CD4-positive, alpha-beta memory T cell (primary cell): ENCODE data around the gene EVX1. TPM values are rescaled to one million over a fixed set of nuclear protein-coding genes. Genes with fewer than 3 reads are reported as not detected.

Experiments used
- CTCF ChIA-PET: fragments of 350-600 bp; sonication (Branson Sonifier 250); formaldehyde crosslinking; loops from one replicate; lab custom pipeline; 2021; ENCODE audit warnings: inconsistent platforms; ENCODE audit not compliant: partially characterized antibody; lab: Charles Lee
- POLR2A ChIA-PET: fragments of 350-600 bp; sonication (Branson Sonifier 250); formaldehyde crosslinking; loops from one replicate; lab custom pipeline; 2021; ENCODE audit not compliant: partially characterized antibody; lab: Charles Lee
- DNase-seq, 5 donors: peaks; one replicate each; pipeline versions ENCODE4 v3.0.0 to v3.0.0-alpha.2; 2020 to 2022; ENCODE audit warnings: mixed read lengths in 1 of 5
- H3K27ac ChIP-seq: one replicate; pipeline ENCODE4 v1.7.0; 2013; ENCODE audit warnings: low read depth, low read length
- H3K27me3 ChIP-seq: 2 replicates; pipeline ENCODE4 v1.7.0; 2013; ENCODE audit warnings: mild to moderate bottlenecking, low read length, moderate library complexity; ENCODE audit not compliant: insufficient read depth
- H3K36me3 ChIP-seq: 2 replicates; pipeline ENCODE4 v1.7.0; 2013; ENCODE audit warnings: mild to moderate bottlenecking, low read length, moderate library complexity; ENCODE audit not compliant: insufficient read depth
- H3K4me1 ChIP-seq: 2 replicates; pipeline ENCODE4 v1.7.0; 2013; ENCODE audit warnings: mild to moderate bottlenecking, low read length, moderate library complexity; ENCODE audit not compliant: insufficient read depth
- H3K4me3 ChIP-seq, 2 donors: one replicate each; pipeline ENCODE4 v1.7.0; 2013; ENCODE audit warnings: low read length in 2 of 2, mild to moderate bottlenecking in 1 of 2
- H3K9me3 ChIP-seq, 2 donors: one replicate each; pipeline ENCODE4 v1.7.0; 2013; ENCODE audit warnings: low read length in 2 of 2, control low read depth in 1 of 2; ENCODE audit not compliant: control insufficient read depth in 1 of 2
- H3K27ac Mint-ChIP-seq, 7 donors: one replicate each; pipeline ENCODE4 v1.8.0; 2020 to 2021; ENCODE audit warnings: mixed read lengths in 7 of 7, mild to moderate bottlenecking in 6 of 7, inconsistent platforms in 3 of 7, moderate library complexity in 3 of 7
- H3K27me3 Mint-ChIP-seq, 2 donors: one replicate each; pipeline ENCODE4 v1.8.0; 2020 to 2021; ENCODE audit warnings: mixed read lengths in 2 of 2
- H3K36me3 Mint-ChIP-seq, 2 donors: one replicate each; pipeline ENCODE4 v1.8.0; 2020 to 2021; ENCODE audit warnings: mixed read lengths in 2 of 2, inconsistent platforms in 1 of 2, mild to moderate bottlenecking in 1 of 2
- H3K4me1 Mint-ChIP-seq, 4 donors: one replicate each; pipeline ENCODE4 v1.8.0; 2020 to 2021; ENCODE audit warnings: mixed read lengths in 4 of 4, mild to moderate bottlenecking in 1 of 4
- H3K4me3 Mint-ChIP-seq, 8 donors: one replicate each; pipeline ENCODE4 v1.8.0; 2020 to 2021; ENCODE audit warnings: mixed read lengths in 8 of 8, mild to moderate bottlenecking in 7 of 8, moderate library complexity in 6 of 8, inconsistent platforms in 3 of 8
- H3K9me3 Mint-ChIP-seq, 8 donors: one replicate each; pipeline ENCODE4 v1.8.0; 2020 to 2021; ENCODE audit warnings: mixed read lengths in 8 of 8, mild to moderate bottlenecking in 5 of 8, inconsistent platforms in 3 of 8, moderate library complexity in 1 of 8
- intact Hi-C: fragments of 100-400 bp; cut with micrococcal nuclease; formaldehyde crosslinking; loops from one replicate; pipeline ENCODE4 v1.15.1; 2023
- polyA plus RNA-seq, 2 donors: library from polyadenylated mRNA; unstranded; fragments of 300-500 nt; fragmentation: Illumina TruSeq; gene quantifications; one replicate each; pipeline ENCODE4 v1.2.3, GENCODE V29; 2021
- total RNA-seq, 2 experiments: library from RNA; stranded (reverse); gene quantifications; one replicate each; pipeline ENCODE4 v1.2.3, GENCODE V29; 2021

Gene EVX1
- total and polyA plus RNA-seq, 4 experiments from 2014 or later, result not detected

GRCh38 chr7:27211764-27212204 is 30.8 kb upstream of the EVX1 start:
- ChIA-PET CTCF (interaction anchor here (0.8 to 2.6 kb wide), 6 partner anchors 11 to 808 kb away, joined by 3 to 12 read pairs (median 3); no protein-coding TSS in a partner anchor), POLR2A (no interaction called here)
- intact Hi-C loops, result loop anchor here (5.0 kb wide), 1 partner anchor 366 kb away; no protein-coding TSS in a partner anchor
- DNase-seq, result no peak
- peaks cover 61 to 83% of the 10 kb centered on the region in 2 donors for H3K27me3 Mint-ChIP-seq
- no peaks in the 10 kb centered on the region for H3K36me3 ChIP-seq
- H3K4me1 ChIP-seq, result peaks cover 6% of the 10 kb centered on the region
- H3K9me3 Mint-ChIP-seq, result peaks cover 0 to 2% (median 0%) of the 10 kb centered on the region in 8 donors
- H3K36me3 Mint-ChIP-seq, result no peaks in the 10 kb centered on the region
- peaks cover 32% of the 10 kb centered on the region for H3K27me3 ChIP-seq
- H3K4me3 ChIP-seq, result no peak overlapping the region
- no peak overlapping the region for H3K27ac ChIP-seq
- H3K27ac Mint-ChIP-seq, result no peak overlapping the region
- no peak overlapping the region for H3K4me3 Mint-ChIP-seq
- no peaks in the 10 kb centered on the region for H3K9me3 ChIP-seq
- peaks cover 6 to 15% (median 6%) of the 10 kb centered on the region in 4 donors for H3K4me1 Mint-ChIP-seq

- Mint-ChIP-seq H3K9me3 (peaks cover 0 to 2% (median 0%) of the 10 kb centered on the region in 8 donors), H3K4me3 (peak overlapping the region in 3 of 8 donors; percentile 1 to 26 (median 26)), H3K36me3 (no peaks in the 10 kb centered on the region), H3K27me3 (peaks cover 55 to 81% of the 10 kb centered on the region in 2 donors), H3K4me1 (peaks cover 6 to 15% (median 6%) of the 10 kb centered on the region in 4 donors), H3K27ac (no peak overlapping the region)
- ChIA-PET POLR2A (no interaction called here), CTCF (no interaction called here)
- Histone ChIP-seq H3K9me3 (no peaks in the 10 kb centered on the region), H3K4me1 (peaks cover 6% of the 10 kb centered on the region), H3K36me3 (no peaks in the 10 kb centered on the region), H3K27me3 (peaks cover 23% of the 10 kb centered on the region), H3K27ac (no peak overlapping the region), H3K4me3 (no peak overlapping the region)
- no peak for DNase-seq
- intact Hi-C loops, result loop anchor here (5.0 kb wide), 1 partner anchor 365 kb away; no protein-coding TSS in a partner anchor
Measured at GRCh38 chr7:27212497-27213432, 29.8 kb upstream of the EVX1 start.

- H3K9me3 Mint-ChIP-seq, result peaks cover 0 to 2% (median 0%) of the 10 kb centered on the region in 8 donors
- no peaks in the 10 kb centered on the region for H3K9me3 ChIP-seq
- CTCF ChIA-PET, result no interaction called here
- no peak for DNase-seq
- H3K4me1 ChIP-seq, result peaks cover 6% of the 10 kb centered on the region
- H3K4me3 Mint-ChIP-seq, result no peak overlapping the region
- peaks cover 6 to 15% (median 6%) of the 10 kb centered on the region in 4 donors for H3K4me1 Mint-ChIP-seq
- peaks cover 22% of the 10 kb centered on the region for H3K27me3 ChIP-seq
- intact Hi-C loops, result loop anchor here (5.0 kb wide), 1 partner anchor 364 kb away; no protein-coding TSS in a partner anchor
- no peaks in the 10 kb centered on the region for H3K36me3 ChIP-seq
- H3K36me3 Mint-ChIP-seq, result no peaks in the 10 kb centered on the region
- H3K27ac Mint-ChIP-seq, result no peak overlapping the region
- H3K27me3 Mint-ChIP-seq, result peaks cover 53 to 81% of the 10 kb centered on the region in 2 donors
- no peak overlapping the region for H3K27ac ChIP-seq
- POLR2A ChIA-PET, result no interaction called here
- H3K4me3 ChIP-seq, result no peak overlapping the region
Measured at GRCh38 chr7:27213433-27214238, 29.0 kb upstream of the EVX1 start.

GRCh38 chr7:27214239-27214950 is 28.2 kb upstream of the EVX1 start:
- peaks cover 6% of the 10 kb centered on the region for H3K4me1 ChIP-seq
- POLR2A ChIA-PET, result no interaction called here
- CTCF ChIA-PET, result no interaction called here
- Mint-ChIP-seq H3K9me3 (peaks cover 0 to 2% (median 0%) of the 10 kb centered on the region in 8 donors), H3K27ac (no peak overlapping the region), H3K27me3 (peaks cover 56 to 79% of the 10 kb centered on the region in 2 donors), H3K4me1 (peaks cover 6 to 15% (median 6%) of the 10 kb centered on the region in 4 donors), H3K4me3 (no peak overlapping the region), H3K36me3 (no peaks in the 10 kb centered on the region)
- DNase-seq, result no peak
- H3K27ac ChIP-seq, result no peak overlapping the region
- no peaks in the 10 kb centered on the region for H3K9me3 ChIP-seq
- H3K4me3 ChIP-seq, result no peak overlapping the region
- intact Hi-C loops, result loop anchor here (5.0 kb wide), 1 partner anchor 363 kb away; no protein-coding TSS in a partner anchor
- H3K36me3 ChIP-seq, result no peaks in the 10 kb centered on the region
- H3K27me3 ChIP-seq, result peaks cover 22% of the 10 kb centered on the region

- Histone ChIP-seq H3K4me3 (no peak overlapping the region), H3K9me3 (no peaks in the 10 kb centered on the region), H3K4me1 (peaks cover 5% of the 10 kb centered on the region), H3K27ac (no peak overlapping the region), H3K36me3 (no peaks in the 10 kb centered on the region), H3K27me3 (peaks cover 32% of the 10 kb centered on the region)
- Mint-ChIP-seq H3K27me3 (peaks cover 61 to 79% of the 10 kb centered on the region in 2 donors), H3K27ac (no peak overlapping the region), H3K36me3 (no peaks in the 10 kb centered on the region), H3K9me3 (no peaks in the 10 kb centered on the region), H3K4me1 (peaks cover 5 to 19% (median 9%) of the 10 kb centered on the region in 4 donors), H3K4me3 (no peak overlapping the region)
- CTCF ChIA-PET, result no interaction called here
- DNase-seq, result no peak
- intact Hi-C loops, result no loop called here
- POLR2A ChIA-PET, result no interaction called here
Measured at GRCh38 chr7:27215356-27215755, 27.2 kb upstream of the EVX1 start.

GRCh38 chr7:27217951-27218350 is 24.7 kb upstream of the EVX1 start:
- H3K9me3 Mint-ChIP-seq, result no peaks in the 10 kb centered on the region
- H3K4me3 Mint-ChIP-seq, result no peak overlapping the region
- H3K36me3 Mint-ChIP-seq, result no peaks in the 10 kb centered on the region
- no peak overlapping the region for H3K27ac Mint-ChIP-seq
- Histone ChIP-seq H3K27ac (no peak overlapping the region), H3K27me3 (peaks cover 15% of the 10 kb centered on the region), H3K36me3 (no peaks in the 10 kb centered on the region), H3K9me3 (no peaks in the 10 kb centered on the region), H3K4me1 (no peaks in the 10 kb centered on the region), H3K4me3 (no peak overlapping the region)
- peaks cover 3 to 8% (median 6%) of the 10 kb centered on the region in 4 donors for H3K4me1 Mint-ChIP-seq
- ChIA-PET CTCF (no interaction called here), POLR2A (no interaction called here)
- peaks cover 58 to 75% of the 10 kb centered on the region in 2 donors for H3K27me3 Mint-ChIP-seq
- intact Hi-C loops, result no loop called here
- no peak for DNase-seq
